Measurements from ENCODE around the gene LYRM4.

LYRM4 gene

GRCh38 chr6:5302995-5303622, 42.4 kb upstream of the LYRM4 start:
- in situ Hi-C loops (cut with HindIII; ENCODE audit: low pct_ligation_motif_present, low sequenced_read_pairs), result no loop called here
- DNase-seq, result no peak
- Histone ChIP-seq H3K36me3 (replicated peaks) (no peaks in the 10 kb centered on the region), H3K27me3 (replicated peaks) (no peaks in the 10 kb centered on the region), H3K27ac (no peak overlapping the region), H3K4me3 (ENCODE audit: low read depth, low read length) (no peak overlapping the region)
- peak; percentile 69 for TF ChIP-seq CTCF (IDR thresholded peaks at IDR 0.05; ENCODE audit: low read depth, low read length, missing control alignments)

- H3K4me3 ChIP-seq (ENCODE audit: low read depth, low read length), result no peak overlapping the region
- TF ChIP-seq CTCF (IDR thresholded peaks at IDR 0.05; ENCODE audit: low read depth, low read length, missing control alignments), result no peak
- H3K36me3 ChIP-seq (replicated peaks), result no peaks in the 10 kb centered on the region
- DNase-seq, result no peak
- H3K27me3 ChIP-seq (replicated peaks), result no peaks in the 10 kb centered on the region
- no peak overlapping the region for H3K27ac ChIP-seq
- in situ Hi-C loops (cut with HindIII; ENCODE audit: low pct_ligation_motif_present, low sequenced_read_pairs), result no loop called here
Measured at GRCh38 chr6:5302220-5302946, 41.6 kb upstream of the LYRM4 start.

GRCh38 chr6:5300206-5300764, 39.5 kb upstream of the LYRM4 start:
- DNase-seq, result no peak
- no peak overlapping the region for H3K4me3 ChIP-seq (ENCODE audit: low read depth, low read length)

GRCh38 chr6:5295623-5296022, 34.9 kb upstream of the LYRM4 start:
- Histone ChIP-seq H3K27me3 (replicated peaks) (no peaks in the 10 kb centered on the region), H3K4me3 (ENCODE audit: low read depth, low read length) (no peak overlapping the region), H3K27ac (no peak overlapping the region), H3K36me3 (replicated peaks) (no peaks in the 10 kb centered on the region)
- TF ChIP-seq CTCF (IDR thresholded peaks at IDR 0.05; ENCODE audit: low read depth, low read length, missing control alignments), result no peak
- no peak for DNase-seq
- in situ Hi-C loops (cut with HindIII; ENCODE audit: low pct_ligation_motif_present, low sequenced_read_pairs), result no loop called here

More at GRCh38 chr6:5300206-5300764, 39.5 kb upstream of the LYRM4 start:
- in situ Hi-C loops (cut with HindIII; ENCODE audit: low pct_ligation_motif_present, low sequenced_read_pairs), result no loop called here
- no peak for TF ChIP-seq CTCF (IDR thresholded peaks at IDR 0.05; ENCODE audit: low read depth, low read length, missing control alignments)
- Histone ChIP-seq H3K27ac (no peak overlapping the region), H3K27me3 (replicated peaks) (no peaks in the 10 kb centered on the region), H3K36me3 (replicated peaks) (no peaks in the 10 kb centered on the region)

GRCh38 chr6:5294392-5295211, 33.9 kb upstream of the LYRM4 start:
- no peak overlapping the region for H3K27ac ChIP-seq
- in situ Hi-C loops (cut with HindIII; ENCODE audit: low pct_ligation_motif_present, low sequenced_read_pairs), result no loop called here
- no peak overlapping the region for H3K4me3 ChIP-seq (ENCODE audit: low read depth, low read length)
- H3K36me3 ChIP-seq (replicated peaks), result no peaks in the 10 kb centered on the region
- no peak for TF ChIP-seq CTCF (IDR thresholded peaks at IDR 0.05; ENCODE audit: low read depth, low read length, missing control alignments)
- no peaks in the 10 kb centered on the region for H3K27me3 ChIP-seq (replicated peaks)
- DNase-seq, result no peak
